ENCODE results near the gene KNDC1.

GRCh38 chr10:133159611-133159949 lies 439 bp upstream of the KNDC1 start:
- TF ChIP-seq POLR2A (IDR thresholded peaks at IDR 0.05) (no peak), CTCF (IDR thresholded peaks at IDR 0.05) (no peak)

Data from adrenal gland (tissue), 5 donors.